Measurements from ENCODE around the gene SLC25A26.
A peak's percentile ranks its signal among the peaks of the same experiment; 100 is the strongest.

SLC25A26 gene

DNA sequence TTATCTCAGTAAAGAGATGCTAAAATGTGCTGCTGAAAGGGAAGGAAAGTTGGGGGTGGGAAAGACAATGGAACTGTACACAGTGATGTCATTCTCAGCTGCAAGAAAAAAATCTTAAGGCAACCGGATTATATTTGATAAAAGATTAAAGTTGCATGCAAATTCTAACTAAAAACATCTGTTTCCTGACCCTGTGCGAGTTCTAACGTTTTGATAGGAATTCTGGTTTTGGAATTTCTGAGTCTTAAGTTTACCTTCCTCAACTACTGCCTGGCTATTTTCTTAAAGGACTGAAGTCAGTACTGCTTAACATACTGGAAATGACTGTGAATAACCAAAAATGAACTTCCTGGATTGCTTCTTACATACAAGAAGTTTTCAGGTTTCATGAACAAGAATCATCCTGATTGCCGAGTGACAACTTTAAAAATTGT lies 115.5 kb downstream of the SLC25A26 start:
- DNase-seq, result no peak

DNA sequence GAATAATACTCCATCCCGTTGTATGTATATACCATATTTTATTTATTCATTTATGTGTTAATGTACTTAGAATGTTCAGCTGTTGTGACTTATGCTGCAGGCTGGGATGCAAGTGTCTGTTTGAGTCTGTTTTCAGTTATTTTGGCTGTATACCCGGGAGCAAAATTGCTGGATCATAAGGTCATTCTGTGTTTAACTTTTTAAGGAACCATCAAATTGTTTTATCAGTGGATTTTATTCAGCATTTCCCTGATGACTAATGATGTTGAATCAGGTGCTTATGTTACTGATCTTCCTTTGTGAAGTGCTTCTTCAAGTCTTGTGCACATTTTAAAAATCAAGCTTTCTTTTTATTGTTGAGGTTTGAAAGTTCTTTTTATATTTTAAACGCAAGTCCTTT lies 118.1 kb downstream of the SLC25A26 start:
- no peak for DNase-seq

GRCh38 chr3:66342717-66343356 lies 122.0 kb downstream of the SLC25A26 start:
- DNase-seq, result no peak

- no peak for DNase-seq
These were observed 123.6 kb downstream of the SLC25A26 start for GRCh38 chr3:66344391-66344811.

- no peak for DNase-seq
These were observed 124.2 kb downstream of the SLC25A26 start for GRCh38 chr3:66344848-66345578.

- no peak for DNase-seq
These were observed 127.9 kb downstream of the SLC25A26 start for GRCh38 chr3:66348704-66349103.

DNA sequence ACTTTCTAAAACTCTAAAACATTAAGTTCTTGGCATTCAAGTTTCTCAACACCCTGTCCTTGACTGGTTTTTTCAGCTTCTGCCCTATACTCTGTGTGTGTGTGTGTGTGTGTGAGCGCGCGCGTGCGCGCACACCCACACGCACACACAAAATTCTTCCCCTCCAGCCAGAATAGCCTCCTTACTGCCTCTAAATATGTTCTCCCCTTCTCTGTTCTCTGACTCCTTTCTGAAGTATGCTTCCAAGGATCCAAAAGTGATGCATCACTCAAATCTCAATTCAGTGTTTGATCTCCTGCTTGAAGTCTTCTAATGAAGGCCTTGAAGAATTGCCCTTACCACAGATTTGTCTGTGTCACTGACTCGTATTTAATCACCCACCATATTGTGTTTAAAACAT lies 129.8 kb downstream of the SLC25A26 start:
- no peak for DNase-seq

- DNase-seq, result no peak
These were observed 132.2 kb downstream of the SLC25A26 start for GRCh38 chr3:66353039-66353438.

GRCh38 chr3:66353530-66353929 lies 132.7 kb downstream of the SLC25A26 start:
- no peak for DNase-seq

GRCh38 chr3:66354001-66354400 lies 133.2 kb downstream of the SLC25A26 start:
- DNase-seq, result no peak

- no peak for DNase-seq
These were observed 134.6 kb downstream of the SLC25A26 start for GRCh38 chr3:66355394-66355793.

DNA sequence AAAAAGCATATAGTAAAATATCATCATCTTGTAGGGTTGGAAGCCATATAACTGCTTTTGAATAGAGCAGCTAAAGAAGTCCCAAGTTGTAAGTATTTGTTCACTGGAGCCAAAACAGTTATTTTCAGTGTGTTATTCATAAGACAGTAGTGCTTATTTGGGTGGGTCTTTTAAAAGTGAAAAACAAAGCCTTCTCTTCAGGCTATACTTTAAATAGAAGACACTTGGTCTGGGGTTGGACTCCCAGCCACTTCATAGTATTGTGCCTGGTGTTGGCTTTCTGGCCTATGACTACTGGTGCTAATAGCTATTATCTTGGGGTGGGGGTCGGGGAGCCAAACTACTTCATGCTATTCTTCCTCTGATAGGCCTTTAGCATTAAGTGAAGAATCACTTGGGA lies 135.2 kb downstream of the SLC25A26 start:
- no peak for DNase-seq

GRCh38 chr3:66361356-66361755 lies 140.6 kb downstream of the SLC25A26 start:
- no peak for DNase-seq

DNA sequence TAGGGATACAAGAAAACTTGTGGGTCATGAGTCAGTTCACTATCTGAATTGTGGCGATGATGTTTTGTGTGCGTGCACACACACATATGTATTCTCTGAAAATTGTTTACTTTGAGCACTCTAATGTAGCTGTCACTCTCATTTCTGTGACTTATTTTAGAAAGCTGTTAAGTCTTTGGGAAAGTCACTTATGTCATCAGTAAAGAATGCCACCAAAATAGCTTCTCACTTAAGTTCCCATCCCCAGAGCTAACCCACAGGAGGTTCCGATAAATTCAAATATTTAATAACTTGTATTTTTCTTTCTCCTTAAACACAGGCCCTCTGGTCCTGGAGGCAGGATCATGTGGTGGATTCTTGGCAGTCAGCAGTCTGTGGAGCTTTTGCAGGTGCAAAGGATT lies 141.7 kb downstream of the SLC25A26 start:
- DNase-seq, result no peak

DNA sequence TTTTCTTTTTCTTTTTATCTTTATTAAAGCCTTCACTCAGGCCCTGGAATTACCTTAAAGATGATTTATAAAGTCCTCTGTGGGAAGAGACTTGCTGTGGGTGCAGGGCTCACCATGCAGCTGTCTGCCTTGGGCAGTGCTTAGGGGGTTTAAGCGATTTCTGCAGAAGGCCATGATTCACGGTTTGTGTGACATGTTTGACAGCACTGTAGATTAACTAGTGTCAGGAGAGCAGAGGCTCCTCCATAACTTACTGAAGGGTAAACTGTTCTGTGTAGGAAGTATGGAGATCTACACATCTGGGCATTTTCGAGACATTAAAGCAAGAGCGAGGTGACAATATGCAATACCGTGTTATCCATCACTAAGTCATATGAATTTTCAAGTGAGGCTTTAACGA lies 142.3 kb downstream of the SLC25A26 start:
- no peak for DNase-seq

DNA sequence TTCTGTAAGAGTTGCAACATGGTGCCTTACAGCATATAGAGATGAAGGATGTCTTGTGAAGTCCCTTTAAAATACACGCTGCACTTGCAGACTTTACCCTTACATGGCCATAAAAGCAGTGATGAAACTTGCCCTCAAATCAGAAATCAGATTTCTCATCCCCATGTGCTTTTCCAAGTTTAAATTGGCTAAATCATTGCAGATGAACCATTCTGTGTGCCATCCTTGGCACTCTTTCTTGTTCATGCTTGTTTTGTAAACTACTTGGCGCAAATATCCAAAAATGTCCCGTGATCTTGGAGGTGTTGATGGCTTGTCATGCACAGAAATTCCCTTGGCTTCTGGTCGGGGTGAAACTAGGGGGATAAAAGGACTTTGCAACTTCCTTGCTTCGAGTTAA lies 144.3 kb downstream of the SLC25A26 start:
- no peak for DNase-seq

DNA sequence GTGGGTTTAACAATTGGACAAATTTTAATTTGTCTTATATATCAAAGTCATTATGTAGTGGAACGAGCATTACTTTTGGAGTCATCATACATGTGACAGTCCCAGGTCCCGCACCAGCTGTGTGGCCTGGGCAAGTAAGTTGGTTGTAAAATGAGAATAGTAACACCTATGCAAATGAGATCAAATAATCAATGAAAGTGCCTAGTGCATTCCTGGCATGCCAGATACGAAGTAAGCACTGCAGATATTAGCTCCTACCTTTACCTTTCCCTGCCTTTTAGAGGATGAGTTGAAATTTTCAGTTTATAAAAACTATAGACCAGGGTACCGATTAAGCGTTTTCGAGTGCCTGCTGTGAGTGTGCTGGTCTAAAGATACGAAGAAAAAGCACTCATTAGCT lies 145.9 kb downstream of the SLC25A26 start:
- DNase-seq, result no peak

DNA sequence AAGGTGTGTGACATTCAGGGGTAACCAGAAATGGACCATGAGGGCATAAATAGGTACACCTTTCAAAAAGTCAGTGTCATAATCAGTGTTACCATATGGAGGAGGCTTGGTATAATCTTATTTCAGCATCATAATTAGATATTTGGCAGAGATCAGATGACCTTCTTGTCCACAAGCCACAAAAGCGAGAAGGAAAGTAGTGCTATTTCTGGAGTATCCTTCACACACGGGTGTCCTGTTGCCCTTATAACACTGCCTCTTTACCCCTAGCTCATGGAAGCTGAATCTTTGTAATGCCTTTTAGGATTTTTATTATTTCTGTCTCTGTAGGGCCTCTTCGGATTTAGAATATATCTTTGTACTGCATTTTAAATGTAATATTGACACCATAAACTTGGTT lies 147.2 kb downstream of the SLC25A26 start:
- no peak for DNase-seq

- DNase-seq, result no peak
These were observed 149.4 kb downstream of the SLC25A26 start for GRCh38 chr3:66370179-66370578.

DNA sequence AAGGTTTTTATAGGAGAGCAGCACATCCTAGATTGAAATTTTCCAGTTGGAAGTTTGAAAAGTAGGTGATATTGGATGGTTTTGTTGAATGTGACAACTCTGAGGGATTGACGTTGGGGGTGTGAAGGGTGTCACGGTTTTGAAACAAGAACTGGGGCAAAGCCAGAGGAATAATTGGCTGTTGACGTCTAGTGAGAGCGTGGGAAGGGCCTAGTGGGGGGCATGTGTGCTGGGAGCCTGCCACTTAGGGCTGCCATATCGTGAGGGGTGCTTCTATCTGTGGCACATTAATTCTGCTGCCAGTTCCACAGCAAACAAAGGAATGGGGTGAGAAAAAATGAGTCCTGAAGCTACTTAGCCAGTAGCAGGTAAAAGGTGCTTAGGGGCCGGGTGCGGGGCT lies 150.6 kb downstream of the SLC25A26 start:
- no peak for DNase-seq

GRCh38 chr3:66372681-66373350 lies 152.0 kb downstream of the SLC25A26 start:
- DNase-seq, result peak; percentile 35

- no peak for DNase-seq
These were observed 155.8 kb downstream of the SLC25A26 start for GRCh38 chr3:66376568-66376967.

DNA sequence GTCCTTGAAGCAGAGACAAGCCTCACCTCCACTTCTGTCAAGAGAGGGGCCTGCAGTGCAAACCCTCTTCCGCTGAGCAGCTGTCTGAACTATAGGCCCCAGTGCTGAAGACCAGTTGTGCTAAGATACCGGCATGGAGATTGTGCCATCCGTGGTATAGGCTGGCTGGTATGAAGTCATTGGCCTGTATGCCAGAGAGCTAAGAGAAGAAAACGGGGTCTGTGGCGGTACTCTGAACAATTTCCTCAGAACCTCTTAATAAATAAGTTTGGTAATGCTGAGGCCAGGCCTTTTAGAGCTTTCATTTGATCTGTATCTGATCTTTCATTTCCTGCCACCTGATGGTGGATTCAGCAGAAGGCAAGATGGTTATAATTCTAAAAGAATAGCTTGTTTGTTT lies 157.0 kb downstream of the SLC25A26 start:
- DNase-seq, result no peak

GRCh38 chr3:66378256-66378655 lies 157.5 kb downstream of the SLC25A26 start:
- DNase-seq, result peak; percentile 52
